ENCODE data around the gene AVL9.

Gene AVL9

DNA sequence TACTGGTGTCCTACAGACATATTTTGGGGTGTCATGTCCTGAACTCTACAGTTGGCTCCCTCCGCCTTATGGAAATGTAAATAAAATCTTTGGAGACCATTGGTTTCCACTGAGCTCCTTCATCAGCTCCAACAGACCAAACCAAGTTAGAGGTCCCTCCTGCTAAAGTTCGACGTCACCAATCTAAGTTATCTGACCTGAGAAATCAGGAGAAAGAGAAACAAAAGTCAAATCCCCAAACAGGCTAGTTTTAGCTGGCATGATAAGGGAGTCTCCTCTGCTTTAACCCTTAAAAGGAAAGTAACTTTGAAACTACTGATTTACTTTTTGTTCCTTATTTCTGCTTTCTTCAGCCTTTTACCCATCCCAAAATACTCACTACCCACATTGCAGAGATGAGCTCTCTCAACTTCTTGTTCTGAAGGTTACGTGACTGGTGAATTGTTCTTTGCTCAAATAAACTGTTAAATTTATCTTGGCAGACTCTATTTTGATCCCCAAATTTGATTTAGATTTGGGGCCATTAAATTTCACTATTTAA is 39.9 kb downstream of the AVL9 start:
- H3K27ac ChIP-seq (ENCODE audit: low read depth, low read length) = no peak overlapping the region
- H3K9me3 ChIP-seq (ENCODE audit: insufficient read depth, low read depth, low read length) = no peaks in the 10 kb centered on the region
- H3K4me3 ChIP-seq (ENCODE audit: low read length) = no peak overlapping the region
- 0 out of 2 replicates have a peak, but pooled peaks cover 6% of the 10 kb centered on the region for H3K36me3 ChIP-seq (ENCODE audit: insufficient read depth, low read length)
- 88% methylated on average over 4 of the region's 4 CpGs for WGBS
- no peaks in the 10 kb centered on the region for H3K27me3 ChIP-seq (ENCODE audit: insufficient read depth, low read length)
- H3K9ac ChIP-seq (ENCODE audit: low read depth, low read length) = no peak overlapping the region
- H3K4me1 ChIP-seq (ENCODE audit: insufficient read depth, low read length) = peaks cover 6% of the 10 kb centered on the region; the same call in 1 of the 2 replicates

DNA sequence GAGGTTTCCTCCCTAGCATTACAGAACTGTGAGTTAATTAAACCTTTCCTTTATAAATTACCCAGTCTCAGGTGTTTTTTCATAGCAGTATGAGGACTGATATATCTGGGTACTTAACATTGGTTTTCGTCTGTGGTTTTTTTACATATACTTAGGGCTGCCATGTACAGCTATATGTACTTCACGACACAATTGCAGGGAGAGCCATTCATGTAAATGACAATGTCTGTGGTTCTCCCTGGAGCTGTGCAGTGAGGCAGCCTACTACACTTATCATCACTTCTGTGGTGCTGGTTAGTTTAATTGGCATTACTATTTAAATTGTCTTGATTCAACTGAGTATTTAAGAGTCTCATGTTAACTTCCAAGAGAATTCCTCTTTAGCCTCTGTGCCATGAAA is 40.7 kb downstream of the AVL9 start:
- WGBS = 94% methylated on average over 2 of the region's 2 CpGs
- H3K36me3 ChIP-seq (ENCODE audit: insufficient read depth, low read length) = 0 out of 2 replicates have a peak, but pooled peaks cover 6% of the 10 kb centered on the region
- H3K4me3 ChIP-seq (ENCODE audit: low read length) = no peak overlapping the region
- no peaks in the 10 kb centered on the region for H3K9me3 ChIP-seq (ENCODE audit: insufficient read depth, low read depth, low read length)
- peaks cover 6% of the 10 kb centered on the region; the same call in 1 of the 2 replicates for H3K4me1 ChIP-seq (ENCODE audit: insufficient read depth, low read length)
- H3K27ac ChIP-seq (ENCODE audit: low read depth, low read length) = no peak overlapping the region
- H3K9ac ChIP-seq (ENCODE audit: low read depth, low read length) = no peak overlapping the region
- H3K27me3 ChIP-seq (ENCODE audit: insufficient read depth, low read length) = no peaks in the 10 kb centered on the region

DNA sequence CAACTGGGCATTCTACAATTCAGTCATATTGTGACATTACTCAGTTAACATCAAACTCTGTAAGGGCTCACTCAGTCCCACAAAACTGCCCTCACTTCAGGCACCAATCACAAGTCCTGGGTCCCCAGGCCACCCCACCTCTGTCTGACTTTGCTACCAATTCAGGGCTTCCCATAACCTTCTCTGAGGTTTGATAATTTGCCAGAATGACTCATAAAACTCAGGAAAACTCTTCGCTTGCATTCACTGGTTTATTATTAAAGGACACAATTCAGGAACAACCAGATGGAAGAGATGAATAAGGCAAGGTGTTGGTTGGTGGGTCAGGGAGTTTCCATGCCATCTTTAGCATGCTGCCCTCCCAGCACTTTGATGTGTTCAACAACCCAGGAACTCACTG is 41.3 kb downstream of the AVL9 start:
- 50% methylated on average over 1 of the region's 1 CpG for WGBS
- Histone ChIP-seq H3K9ac (ENCODE audit: low read depth, low read length) (no peak overlapping the region), H3K4me1 (ENCODE audit: insufficient read depth, low read length) (peaks cover 6% of the 10 kb centered on the region; the same call in 1 of the 2 replicates), H3K27ac (ENCODE audit: low read depth, low read length) (no peak overlapping the region), H3K36me3 (ENCODE audit: insufficient read depth, low read length) (0 out of 2 replicates have a peak, but pooled peaks cover 6% of the 10 kb centered on the region), H3K9me3 (ENCODE audit: insufficient read depth, low read depth, low read length) (no peaks in the 10 kb centered on the region), H3K4me3 (ENCODE audit: low read length) (no peak overlapping the region), H3K27me3 (ENCODE audit: insufficient read depth, low read length) (no peaks in the 10 kb centered on the region)

DNA sequence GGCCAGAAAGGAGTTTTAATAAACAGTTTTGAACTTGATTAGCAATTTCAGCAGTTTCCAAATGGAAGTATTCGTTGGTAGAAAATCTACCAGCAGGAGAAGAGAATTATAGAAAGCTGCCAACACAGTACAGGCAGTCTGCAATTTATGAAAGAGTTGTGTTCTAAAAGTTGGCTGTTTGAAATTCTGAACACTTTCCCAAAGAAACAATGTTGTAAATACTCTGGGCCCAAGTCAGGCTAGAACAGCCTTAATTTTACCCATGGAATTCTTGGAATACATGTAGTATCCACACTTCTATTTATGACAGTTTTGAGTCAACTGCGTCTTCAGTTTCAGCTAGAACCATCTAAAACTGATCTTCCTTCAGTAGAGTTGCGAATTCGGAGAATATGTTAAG is 42.5 kb downstream of the AVL9 start:
- WGBS = 91% methylated on average over 4 of the region's 4 CpGs
- no peaks in the 10 kb centered on the region for H3K9me3 ChIP-seq (ENCODE audit: insufficient read depth, low read depth, low read length)
- no peak overlapping the region for H3K4me3 ChIP-seq (ENCODE audit: low read length)
- H3K27ac ChIP-seq (ENCODE audit: low read depth, low read length) = no peak overlapping the region
- peaks cover 6% of the 10 kb centered on the region; the same call in 1 of the 2 replicates for H3K4me1 ChIP-seq (ENCODE audit: insufficient read depth, low read length)
- no peak overlapping the region for H3K9ac ChIP-seq (ENCODE audit: low read depth, low read length)
- no peaks in the 10 kb centered on the region for H3K36me3 ChIP-seq (ENCODE audit: insufficient read depth, low read length)
- no peaks in the 10 kb centered on the region for H3K27me3 ChIP-seq (ENCODE audit: insufficient read depth, low read length)

DNA sequence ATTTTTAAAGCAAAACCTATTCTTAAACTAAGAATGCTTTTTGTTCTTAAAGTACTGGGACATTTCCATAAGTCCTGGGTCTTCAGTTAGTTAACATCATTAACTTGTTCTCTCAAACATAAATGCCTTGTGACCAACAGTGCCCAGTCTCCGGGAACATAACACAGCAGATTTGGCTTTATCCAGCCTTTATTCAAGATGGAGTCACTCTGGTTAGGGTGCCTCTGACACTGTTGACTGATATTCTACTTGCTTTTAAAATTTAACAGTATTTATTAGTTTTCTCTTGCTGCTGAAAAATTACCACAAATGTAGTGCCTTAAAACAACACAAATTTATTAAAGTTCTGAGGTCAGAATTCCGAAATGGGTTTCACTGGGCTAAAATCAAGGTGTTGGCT is 44.1 kb downstream of the AVL9 start:
- 93% methylated on average over 2 of the region's 2 CpGs for WGBS
- 0 out of 2 replicates have a peak, but pooled peaks cover 6% of the 10 kb centered on the region for H3K4me1 ChIP-seq (ENCODE audit: insufficient read depth, low read length)

DNA sequence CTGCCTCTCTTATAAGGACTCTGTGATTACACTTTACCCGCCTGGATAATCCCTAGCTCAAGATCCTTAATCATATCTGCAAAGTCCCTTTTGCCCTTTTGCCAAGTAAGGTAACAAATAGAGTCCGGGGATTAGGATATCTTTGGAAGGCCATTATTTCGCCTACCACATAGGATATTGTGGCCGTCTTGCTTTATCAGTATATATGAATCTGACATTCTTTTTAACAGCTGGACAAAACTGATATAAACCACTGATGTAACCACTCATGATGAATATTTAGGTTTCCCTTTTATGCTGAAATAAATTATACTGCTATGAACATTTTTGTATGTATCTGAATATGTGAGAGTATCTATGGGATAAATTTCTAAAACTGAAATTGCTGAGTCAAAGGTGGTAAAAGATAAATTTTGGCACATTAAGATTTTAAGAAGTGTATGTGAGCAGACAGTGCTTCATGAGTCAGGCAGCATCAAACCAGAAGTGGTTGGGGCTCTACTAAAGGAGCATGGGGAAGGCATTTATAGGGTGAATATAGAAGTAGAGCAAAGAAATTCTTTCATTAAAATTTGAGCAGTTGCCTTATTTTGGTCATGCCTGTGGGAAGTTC is 44.7 kb downstream of the AVL9 start:
- peaks cover 21% of the 10 kb centered on the region for H3K36me3 ChIP-seq (ENCODE audit: insufficient read depth, low read length)
- H3K27ac ChIP-seq (ENCODE audit: low read depth, low read length) = no peak overlapping the region
- no peak overlapping the region for H3K9ac ChIP-seq (ENCODE audit: low read depth, low read length)
- no peaks in the 10 kb centered on the region for H3K9me3 ChIP-seq (ENCODE audit: insufficient read depth, low read depth, low read length)
- WGBS = 94% methylated on average over 4 of the region's 4 CpGs
- 0 out of 2 replicates have a peak, but pooled peaks cover 6% of the 10 kb centered on the region for H3K4me1 ChIP-seq (ENCODE audit: insufficient read depth, low read length)
- no peak overlapping the region for H3K4me3 ChIP-seq (ENCODE audit: low read length)
- no peaks in the 10 kb centered on the region for H3K27me3 ChIP-seq (ENCODE audit: insufficient read depth, low read length)

More for the DNA sequence above, 44.1 kb downstream of the AVL9 start:
- Histone ChIP-seq H3K9ac (ENCODE audit: low read depth, low read length) (no peak overlapping the region), H3K9me3 (ENCODE audit: insufficient read depth, low read depth, low read length) (no peaks in the 10 kb centered on the region), H3K4me3 (ENCODE audit: low read length) (no peak overlapping the region), H3K27me3 (ENCODE audit: insufficient read depth, low read length) (no peaks in the 10 kb centered on the region), H3K27ac (ENCODE audit: low read depth, low read length) (no peak overlapping the region), H3K36me3 (ENCODE audit: insufficient read depth, low read length) (peaks cover 14% of the 10 kb centered on the region)

DNA sequence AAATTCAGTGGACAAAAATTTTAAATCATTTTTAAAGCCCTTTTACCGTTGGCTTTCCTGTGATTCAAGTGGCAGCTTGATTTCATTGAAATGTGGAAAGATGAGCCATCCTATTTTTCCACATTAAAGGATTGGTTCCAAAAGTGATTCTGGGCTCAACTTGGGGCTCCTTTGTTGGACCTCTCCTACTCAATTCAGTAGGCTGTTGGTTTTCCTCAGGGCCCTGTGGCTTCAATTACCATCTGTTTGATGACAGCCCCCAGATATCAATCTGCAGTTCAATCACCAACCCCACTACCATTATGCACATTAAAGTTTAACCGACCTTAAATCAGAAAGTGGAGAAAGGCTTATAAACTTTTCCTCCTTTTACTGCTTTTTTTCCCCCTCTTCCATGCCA is 47.3 kb downstream of the AVL9 start:
- no peaks in the 10 kb centered on the region for H3K4me1 ChIP-seq (ENCODE audit: insufficient read depth, low read length)
- H3K27me3 ChIP-seq (ENCODE audit: insufficient read depth, low read length) = no peaks in the 10 kb centered on the region
- H3K9me3 ChIP-seq (ENCODE audit: insufficient read depth, low read depth, low read length) = no peaks in the 10 kb centered on the region
- H3K27ac ChIP-seq (ENCODE audit: low read depth, low read length) = no peak overlapping the region
- H3K36me3 ChIP-seq (ENCODE audit: insufficient read depth, low read length) = peaks cover 37% of the 10 kb centered on the region
- H3K9ac ChIP-seq (ENCODE audit: low read depth, low read length) = no peak overlapping the region
- H3K4me3 ChIP-seq (ENCODE audit: low read length) = no peak overlapping the region
- 73% methylated on average over 2 of the region's 2 CpGs for WGBS

DNA sequence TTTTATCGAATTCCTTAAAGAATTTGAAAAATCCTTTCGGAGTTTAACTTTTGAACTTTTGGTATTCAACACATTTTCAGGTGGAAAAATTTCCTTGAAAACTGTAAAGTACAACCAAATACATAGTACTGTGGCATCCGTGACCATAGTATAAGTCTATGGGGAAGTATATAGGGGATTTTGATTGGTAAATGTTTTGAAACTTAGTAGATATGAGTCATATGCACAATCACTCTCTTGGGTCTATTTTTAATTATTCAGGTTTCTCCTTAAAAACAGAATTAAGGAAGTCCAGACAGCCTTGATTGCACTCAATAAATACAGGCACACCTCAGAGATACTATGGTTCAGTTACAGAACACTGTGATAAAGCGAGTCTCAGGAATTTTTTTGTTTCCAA is 64.2 kb downstream of the AVL9 start:
- Histone ChIP-seq H3K27me3 (ENCODE audit: insufficient read depth, low read length) (no peaks in the 10 kb centered on the region), H3K27ac (ENCODE audit: low read depth, low read length) (no peak overlapping the region), H3K9ac (ENCODE audit: low read depth, low read length) (no peak overlapping the region), H3K4me3 (ENCODE audit: low read length) (no peak overlapping the region), H3K36me3 (ENCODE audit: insufficient read depth, low read length) (peaks cover 83% of the 10 kb centered on the region), H3K9me3 (ENCODE audit: insufficient read depth, low read depth, low read length) (no peaks in the 10 kb centered on the region), H3K4me1 (ENCODE audit: insufficient read depth, low read length) (no peaks in the 10 kb centered on the region)
- 100% methylated on average over 2 of the region's 4 CpGs for WGBS

DNA sequence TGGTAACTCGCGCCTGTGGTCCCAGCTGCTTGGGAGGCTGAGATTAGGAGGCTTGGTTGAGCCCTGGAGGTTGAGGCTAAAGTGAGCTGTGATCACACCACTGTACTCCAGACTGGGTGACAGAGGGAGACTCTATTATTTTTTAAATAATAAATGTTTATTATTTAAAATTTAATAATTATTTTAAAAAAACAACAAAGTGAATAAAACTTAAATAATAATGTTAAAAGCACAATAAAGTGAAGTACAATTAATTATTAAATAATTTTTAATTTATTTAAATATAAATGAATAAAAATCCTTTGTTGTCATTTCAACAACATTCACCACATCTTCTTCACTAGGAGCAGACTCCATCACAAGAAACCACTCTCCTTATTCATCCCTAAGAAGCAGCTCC is 64.8 kb downstream of the AVL9 start:
- no peaks in the 10 kb centered on the region for H3K27me3 ChIP-seq (ENCODE audit: insufficient read depth, low read length)
- 98% methylated on average over 2 of the region's 2 CpGs for WGBS
- no peak overlapping the region for H3K9ac ChIP-seq (ENCODE audit: low read depth, low read length)
- H3K4me1 ChIP-seq (ENCODE audit: insufficient read depth, low read length) = no peaks in the 10 kb centered on the region
- H3K36me3 ChIP-seq (ENCODE audit: insufficient read depth, low read length) = peaks cover 77% of the 10 kb centered on the region
- no peak overlapping the region for H3K4me3 ChIP-seq (ENCODE audit: low read length)
- H3K27ac ChIP-seq (ENCODE audit: low read depth, low read length) = no peak overlapping the region
- no peaks in the 10 kb centered on the region for H3K9me3 ChIP-seq (ENCODE audit: insufficient read depth, low read depth, low read length)

DNA sequence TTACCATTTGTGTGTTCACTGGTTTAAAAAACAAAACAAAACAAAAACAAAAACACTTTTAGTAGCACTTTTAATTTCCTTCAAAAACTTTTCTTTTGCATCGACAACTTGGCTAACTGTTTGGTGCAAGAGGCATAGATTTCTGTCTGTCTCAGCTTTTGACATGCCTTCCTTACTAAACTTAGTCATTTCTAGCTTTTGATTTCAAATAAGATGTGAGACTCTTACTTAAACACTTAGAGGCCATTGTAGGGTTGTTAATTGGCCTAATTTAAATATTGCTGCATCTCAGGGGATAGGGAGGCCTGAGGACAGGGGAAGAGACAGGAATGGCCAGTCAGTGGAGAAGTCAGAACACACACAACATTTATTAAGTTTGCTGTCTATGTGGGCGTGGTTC is 66.3 kb downstream of the AVL9 start:
- Histone ChIP-seq H3K4me1 (ENCODE audit: insufficient read depth, low read length) (no peaks in the 10 kb centered on the region), H3K27me3 (ENCODE audit: insufficient read depth, low read length) (no peaks in the 10 kb centered on the region), H3K36me3 (ENCODE audit: insufficient read depth, low read length) (peaks cover 64% of the 10 kb centered on the region), H3K9ac (ENCODE audit: low read depth, low read length) (no peak overlapping the region), H3K27ac (ENCODE audit: low read depth, low read length) (no peak overlapping the region), H3K4me3 (ENCODE audit: low read length) (no peak overlapping the region), H3K9me3 (ENCODE audit: insufficient read depth, low read depth, low read length) (no peaks in the 10 kb centered on the region)
- 99% methylated on average over 2 of the region's 2 CpGs for WGBS

DNA sequence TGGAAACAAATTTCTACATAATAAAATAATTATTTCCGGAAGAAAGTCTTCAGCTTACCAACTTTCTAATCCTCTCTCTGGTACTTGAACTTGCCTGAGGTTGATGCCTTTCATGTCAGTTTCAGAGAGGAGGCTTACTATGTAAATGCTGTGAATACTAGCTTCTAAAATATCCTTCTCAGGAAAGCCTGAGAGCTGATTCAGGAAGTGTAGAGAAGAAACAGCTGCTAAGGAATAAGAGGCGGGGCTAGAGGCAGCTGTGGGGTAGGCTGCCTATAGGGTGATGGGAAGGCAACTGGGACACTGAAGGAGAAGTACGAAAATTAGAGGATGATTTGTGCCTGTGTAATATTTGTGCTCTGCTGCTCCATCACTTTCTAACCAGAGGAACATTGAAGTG is 69.3 kb downstream of the AVL9 start:
- Histone ChIP-seq H3K9me3 (ENCODE audit: insufficient read depth, low read depth, low read length) (no peaks in the 10 kb centered on the region), H3K9ac (ENCODE audit: low read depth, low read length) (no peak overlapping the region), H3K27me3 (ENCODE audit: insufficient read depth, low read length) (no peaks in the 10 kb centered on the region), H3K27ac (ENCODE audit: low read depth, low read length) (no peak overlapping the region), H3K36me3 (ENCODE audit: insufficient read depth, low read length) (peaks cover 49% of the 10 kb centered on the region), H3K4me3 (ENCODE audit: low read length) (no peak overlapping the region), H3K4me1 (ENCODE audit: insufficient read depth, low read length) (no peaks in the 10 kb centered on the region)
- 98% methylated on average over 1 of the region's 3 CpGs for WGBS

Measured in HUES64 (cell line).